ENCODE data around the gene PPP1R16B. TPM values are rescaled to one million over a fixed set of nuclear protein-coding genes. Genes with fewer than 3 reads are reported as not detected.
A peak's percentile ranks its signal among the peaks of the same experiment; 100 is the strongest.

PPP1R16B gene
- total and polyA plus RNA-seq, 9 donors: 4.0 to 5.9 (median 5.1) TPM

GRCh38 chr20:38770546-38770945 is 35.0 kb upstream of the PPP1R16B start:
- Histone ChIP-seq H3K27ac (ENCODE audit: low read length) (no peak overlapping the region), H3K9me3 (replicated peaks; ENCODE audit: control insufficient read depth, low read depth, low read length) (peaks cover 3% of the 10 kb centered on the region), H3K27me3 (ENCODE audit: control insufficient read depth, insufficient read depth, low read length) (no peaks in the 10 kb centered on the region), H3K4me1 (ENCODE audit: control insufficient read depth, insufficient read depth, low read length) (no peaks in the 10 kb centered on the region), H3K4me3 (ENCODE audit: low read length) (no peak overlapping the region), H3K36me3 (ENCODE audit: control insufficient read depth, insufficient read depth, low read length) (peaks cover 65% of the 10 kb centered on the region)
- no peak for DNase-seq
- WGBS (ENCODE audit: insufficient coverage): 33% methylated on average over 2 of the region's 3 CpGs

GRCh38 chr20:38770970-38771369 is 34.5 kb upstream of the PPP1R16B start:
- Histone ChIP-seq H3K9me3 (replicated peaks; ENCODE audit: control insufficient read depth, low read depth, low read length) (peaks cover 3% of the 10 kb centered on the region), H3K36me3 (ENCODE audit: control insufficient read depth, insufficient read depth, low read length) (peaks cover 61% of the 10 kb centered on the region), H3K27me3 (ENCODE audit: control insufficient read depth, insufficient read depth, low read length) (no peaks in the 10 kb centered on the region), H3K4me1 (ENCODE audit: control insufficient read depth, insufficient read depth, low read length) (no peaks in the 10 kb centered on the region), H3K27ac (ENCODE audit: low read length) (no peak overlapping the region), H3K4me3 (ENCODE audit: low read length) (no peak overlapping the region)
- 83% methylated on average over 6 of the region's 7 CpGs for WGBS (ENCODE audit: insufficient coverage)
- DNase-seq: no peak

- DNase-seq: no peak
Measured at GRCh38 chr20:38771621-38772020, 33.9 kb upstream of the PPP1R16B start.

GRCh38 chr20:38774167-38774566 is 31.3 kb upstream of the PPP1R16B start:
- WGBS (ENCODE audit: insufficient coverage): no CpG with 5 or more reads among the region's 2 CpGs
- no peaks in the 10 kb centered on the region for H3K27me3 ChIP-seq (ENCODE audit: control insufficient read depth, insufficient read depth, low read length)
- peaks cover 3% of the 10 kb centered on the region for H3K9me3 ChIP-seq (replicated peaks; ENCODE audit: control insufficient read depth, low read depth, low read length)
- H3K4me1 ChIP-seq (ENCODE audit: control insufficient read depth, insufficient read depth, low read length): no peaks in the 10 kb centered on the region
- peaks cover 41% of the 10 kb centered on the region for H3K36me3 ChIP-seq (ENCODE audit: control insufficient read depth, insufficient read depth, low read length)
- DNase-seq: no peak
- no peak overlapping the region for H3K27ac ChIP-seq (ENCODE audit: low read length)
- no peak overlapping the region for H3K4me3 ChIP-seq (ENCODE audit: low read length)

More at GRCh38 chr20:38771621-38772020, 33.9 kb upstream of the PPP1R16B start:
- Histone ChIP-seq H3K27me3 (ENCODE audit: control insufficient read depth, insufficient read depth, low read length) (no peaks in the 10 kb centered on the region), H3K36me3 (ENCODE audit: control insufficient read depth, insufficient read depth, low read length) (peaks cover 57% of the 10 kb centered on the region), H3K9me3 (replicated peaks; ENCODE audit: control insufficient read depth, low read depth, low read length) (peaks cover 3% of the 10 kb centered on the region), H3K4me1 (ENCODE audit: control insufficient read depth, insufficient read depth, low read length) (no peaks in the 10 kb centered on the region), H3K27ac (ENCODE audit: low read length) (no peak overlapping the region), H3K4me3 (ENCODE audit: low read length) (no peak overlapping the region)
- WGBS (ENCODE audit: insufficient coverage): 89% methylated on average over 7 of the region's 7 CpGs

- H3K4me1 ChIP-seq (ENCODE audit: control insufficient read depth, insufficient read depth, low read length): no peaks in the 10 kb centered on the region
- H3K27ac ChIP-seq (ENCODE audit: low read length): no peak overlapping the region
- no peak for DNase-seq
- no peaks in the 10 kb centered on the region for H3K27me3 ChIP-seq (ENCODE audit: control insufficient read depth, insufficient read depth, low read length)
- peaks cover 23% of the 10 kb centered on the region for H3K36me3 ChIP-seq (ENCODE audit: control insufficient read depth, insufficient read depth, low read length)
- H3K9me3 ChIP-seq (replicated peaks; ENCODE audit: control insufficient read depth, low read depth, low read length): peaks cover 3% of the 10 kb centered on the region
- 96% methylated on average over 8 of the region's 11 CpGs for WGBS (ENCODE audit: insufficient coverage)
- no peak overlapping the region for H3K4me3 ChIP-seq (ENCODE audit: low read length)
Measured at GRCh38 chr20:38776363-38776762, 29.1 kb upstream of the PPP1R16B start.

GRCh38 chr20:38779247-38780097 is 26.0 kb upstream of the PPP1R16B start:
- Histone ChIP-seq H3K36me3 (ENCODE audit: control insufficient read depth, insufficient read depth, low read length) (no peaks in the 10 kb centered on the region), H3K27me3 (ENCODE audit: control insufficient read depth, insufficient read depth, low read length) (no peaks in the 10 kb centered on the region), H3K9me3 (replicated peaks; ENCODE audit: control insufficient read depth, low read depth, low read length) (no peaks in the 10 kb centered on the region), H3K27ac (ENCODE audit: low read length) (no peak overlapping the region), H3K4me1 (ENCODE audit: control insufficient read depth, insufficient read depth, low read length) (no peaks in the 10 kb centered on the region), H3K4me3 (ENCODE audit: low read length) (no peak overlapping the region)
- WGBS (ENCODE audit: insufficient coverage): 25% methylated on average over 14 of the region's 19 CpGs
- DNase-seq: no peak

- H3K4me1 ChIP-seq (ENCODE audit: control insufficient read depth, insufficient read depth, low read length): no peaks in the 10 kb centered on the region
- 67% methylated on average over 1 of the region's 3 CpGs for WGBS (ENCODE audit: insufficient coverage)
- no peak overlapping the region for H3K4me3 ChIP-seq (ENCODE audit: low read length)
- no peak for DNase-seq
- H3K36me3 ChIP-seq (ENCODE audit: control insufficient read depth, insufficient read depth, low read length): no peaks in the 10 kb centered on the region
- H3K9me3 ChIP-seq (replicated peaks; ENCODE audit: control insufficient read depth, low read depth, low read length): no peaks in the 10 kb centered on the region
- no peak overlapping the region for H3K27ac ChIP-seq (ENCODE audit: low read length)
- no peaks in the 10 kb centered on the region for H3K27me3 ChIP-seq (ENCODE audit: control insufficient read depth, insufficient read depth, low read length)
Measured at GRCh38 chr20:38782275-38782674, 23.2 kb upstream of the PPP1R16B start.

- no peak for DNase-seq
- H3K4me1 ChIP-seq (ENCODE audit: control insufficient read depth, insufficient read depth, low read length): no peaks in the 10 kb centered on the region
- H3K27ac ChIP-seq (ENCODE audit: low read length): no peak overlapping the region
- no peaks in the 10 kb centered on the region for H3K36me3 ChIP-seq (ENCODE audit: control insufficient read depth, insufficient read depth, low read length)
- H3K4me3 ChIP-seq (ENCODE audit: low read length): no peak overlapping the region
- no peaks in the 10 kb centered on the region for H3K9me3 ChIP-seq (replicated peaks; ENCODE audit: control insufficient read depth, low read depth, low read length)
- WGBS (ENCODE audit: insufficient coverage): 89% methylated on average over 5 of the region's 7 CpGs
- H3K27me3 ChIP-seq (ENCODE audit: control insufficient read depth, insufficient read depth, low read length): peaks cover 3% of the 10 kb centered on the region
Measured at GRCh38 chr20:38787870-38788269, 17.6 kb upstream of the PPP1R16B start.

- DNase-seq: no peak
- Histone ChIP-seq H3K4me3 (ENCODE audit: low read length) (no peak overlapping the region), H3K36me3 (ENCODE audit: control insufficient read depth, insufficient read depth, low read length) (no peaks in the 10 kb centered on the region), H3K4me1 (ENCODE audit: control insufficient read depth, insufficient read depth, low read length) (no peaks in the 10 kb centered on the region), H3K27ac (ENCODE audit: low read length) (no peak overlapping the region), H3K27me3 (ENCODE audit: control insufficient read depth, insufficient read depth, low read length) (peaks cover 4% of the 10 kb centered on the region), H3K9me3 (replicated peaks; ENCODE audit: control insufficient read depth, low read depth, low read length) (no peaks in the 10 kb centered on the region)
- 86% methylated on average over 2 of the region's 7 CpGs for WGBS (ENCODE audit: insufficient coverage)
Measured at GRCh38 chr20:38789503-38790199, 15.8 kb upstream of the PPP1R16B start.

- WGBS (ENCODE audit: insufficient coverage): 67% methylated on average over 1 of the region's 16 CpGs
- H3K27ac ChIP-seq (ENCODE audit: low read length): no peak overlapping the region
Measured at GRCh38 chr20:38790200-38791053, 15.1 kb upstream of the PPP1R16B start.

More at GRCh38 chr20:38790200-38791053, 15.1 kb upstream of the PPP1R16B start:
- Histone ChIP-seq H3K4me3 (ENCODE audit: low read length) (no peak overlapping the region), H3K27me3 (ENCODE audit: control insufficient read depth, insufficient read depth, low read length) (peaks cover 5% of the 10 kb centered on the region), H3K36me3 (ENCODE audit: control insufficient read depth, insufficient read depth, low read length) (no peaks in the 10 kb centered on the region), H3K9me3 (replicated peaks; ENCODE audit: control insufficient read depth, low read depth, low read length) (no peaks in the 10 kb centered on the region), H3K4me1 (ENCODE audit: control insufficient read depth, insufficient read depth, low read length) (no peaks in the 10 kb centered on the region)
- DNase-seq: peak; percentile 36

Data from muscle of leg (tissue), 11 donors.